Measurements from ENCODE around the gene POLD3. TPM values are rescaled to one million over a fixed set of nuclear protein-coding genes. Genes with fewer than 3 reads are reported as not detected.

The POLD3 gene
- total and polyA plus RNA-seq, 2 of the 8 experiments (the other 6 are each of a cell fraction or from before 2014, with no cell fraction given): 18.1 to 29.3 TPM

GRCh38 chr11:74626604-74627003, 34.2 kb downstream of the POLD3 start:
- Histone ChIP-seq H3K4me2 (ENCODE audit: insufficient read depth in 1 of 2, low read depth in 2 of 2, low read length in 2 of 2) (no peak overlapping the region), H3K56ac (replicated peaks; ENCODE audit: insufficient read length, low read depth, low read length) (no peak overlapping the region), H2BK5ac (ENCODE audit: low read depth, low read length) (no peak overlapping the region), H2AK5ac (ENCODE audit: low read depth, low read length) (no peak overlapping the region), H3K18ac (ENCODE audit: extremely low read depth, low read length) (no peak overlapping the region), H4K5ac (ENCODE audit: insufficient read length, low read depth, low read length) (no peak overlapping the region), H4K8ac (ENCODE audit: extremely low read depth, insufficient read depth, low read length) (no peak overlapping the region), H3K23me2 (ENCODE audit: low read depth, low read length) (no peaks in the 10 kb centered on the region), H3K27me3 (replicated peaks in 1 of 4; ENCODE audit: control insufficient read depth in 3 of 4, extremely low read depth in 1 of 4, insufficient read depth in 3 of 4, low read length in 3 of 4) (no peaks in the 10 kb centered on the region), H2AFZ (ENCODE audit: low read length) (no peak overlapping the region), H2BK120ac (replicated peaks; ENCODE audit: low read depth, low read length) (no peak overlapping the region), H3K4me1 (replicated peaks in 1 of 4; ENCODE audit: control insufficient read depth in 3 of 4, insufficient read depth in 4 of 4, low read length in 3 of 4) (no peaks in the 10 kb centered on the region), H3K79me1 (ENCODE audit: low read depth, low read length) (no peaks in the 10 kb centered on the region), H3K36me3 (ENCODE audit: control insufficient read depth in 2 of 4, insufficient read depth in 4 of 4, low read length in 3 of 4) (peaks cover 0 to 16% (median 6%) of the 10 kb centered on the region in 4 experiments; a peak in 4 of 8 replicates), H3K9ac (replicated peaks in 1 of 4; ENCODE audit: extremely low read depth in 1 of 4, low read depth in 3 of 4, low read length in 3 of 4) (no peak overlapping the region), H3K14ac (ENCODE audit: insufficient read length) (no peak overlapping the region), H3K9me3 (ENCODE audit: insufficient read depth in 2 of 2, low read depth in 1 of 2, low read length in 1 of 2) (no peaks in the 10 kb centered on the region), H3K4me3 (ENCODE audit: extremely low read depth in 1 of 4, insufficient read depth in 2 of 4, low read depth in 3 of 4, low read length in 4 of 4) (no peak overlapping the region), H3K79me2 (ENCODE audit: control insufficient read depth in 1 of 2, insufficient read depth in 2 of 2, low read length in 2 of 2) (no peaks in the 10 kb centered on the region), H2BK20ac (ENCODE audit: low read length) (no peak overlapping the region), H3K27ac (ENCODE audit: low read depth, low read length) (no peak overlapping the region), H4K20me1 (replicated peaks in 1 of 2; ENCODE audit: control insufficient read depth in 1 of 2, insufficient read depth in 2 of 2, low read length in 2 of 2) (no peaks in the 10 kb centered on the region), H3K4ac (replicated peaks; ENCODE audit: insufficient read length, low read depth, low read length) (no peak overlapping the region), H3K23ac (ENCODE audit: insufficient read length) (no peak overlapping the region), H4K91ac (replicated peaks; ENCODE audit: insufficient read length, low read length) (no peak overlapping the region), H2BK15ac (ENCODE audit: low read length) (no peak overlapping the region), H2BK12ac (ENCODE audit: low read depth, low read length) (no peak overlapping the region)
- WGBS, 2 experiments (ENCODE audit: extremely low coverage in 1 of 2, insufficient coverage in 1 of 2, insufficient read length in 1 of 2, insufficient replicate concordance in 2 of 2, low coverage in 1 of 2, low lambda C conversion rate in 2 of 2, missing lambda C conversion rate in 1 of 2): 88% methylated on average over 5 of the region's 5 CpGs; no CpG with 5 or more reads in 1 of the 2 experiments
- POLR2A ChIA-PET (ENCODE audit: partially characterized antibody): no interaction called here
- CTCF ChIA-PET (ENCODE audit: partially characterized antibody): no interaction called here
- TF ChIP-seq ASH2L (IDR thresholded peaks at IDR 0.05; ENCODE audit: low read length) (no peak), JUN (IDR thresholded peaks at IDR 0.05; ENCODE audit: low read depth, low read length) (no peak), PHF8 (conservative IDR thresholded peaks at IDR 0.05; ENCODE audit: low read depth, low read length) (no peak), RAD21 (IDR thresholded peaks at IDR 0.05 in 1 of 2, conservative IDR thresholded peaks at IDR 0.05 in 1 of 2; ENCODE audit: low read depth in 2 of 2, low read length in 2 of 2) (no peak)
- FAIRE-seq: no peak
- DNase-seq (ENCODE audit: low read depth in 1 of 2, low spot score in 2 of 2): no peak
